A673 (cell line): Measurements from ENCODE around the gene HEY2.
"Not testable (repeated sequence)": the region's sequence is repeated elsewhere in the genome, so short reads cannot be mapped to it uniquely, and the experiment has no call there.

Experiments
- CTCF ChIP-seq: fragments of 300-800, 200-600 bp; sonication (generic); conservative IDR thresholded peaks from 2 replicates; pipeline ENCODE4 v1.5.1; 2017; ENCODE audit warnings: low read depth, mild to moderate bottlenecking, antibody characterized with exemption, low read length, moderate library complexity, mixed read lengths
- EZH2 ChIP-seq: fragments of 200-600 bp; sonication (generic); IDR thresholded peaks from 2 replicates; pipeline ENCODE4 v1.6.1; 2017; ENCODE audit warnings: borderline replicate concordance, low read depth, mild to moderate bottlenecking, mixed read lengths, antibody characterized with exemption, low read length; ENCODE audit not compliant: poor library complexity, severe bottlenecking

GRCh38 chr6:125776107-125776826 lies 26.8 kb downstream of the HEY2 start:
- not testable (repeated sequence) for TF ChIP-seq CTCF, EZH2
